Pancreas (tissue), 10 donors: ENCODE results near the gene EFCAB8. TPM values are rescaled to one million over a fixed set of nuclear protein-coding genes. Genes with fewer than 3 reads are reported as not detected.
"Not testable (repeated sequence)": the region's sequence is repeated elsewhere in the genome, so short reads cannot be mapped to it uniquely, and the experiment has no call there.

ENCODE experiments used
- ATAC-seq, 4 donors: fragments of 200-7000 bp; cut with Tn5 transposase; one replicate each; pipeline versions ENCODE4 v1.8.0 to v1.9.1; 2020; ENCODE audit warnings: mild to moderate bottlenecking in 4 of 4, moderate library complexity in 4 of 4
- DNase-seq, 6 donors: peaks; one replicate each; pipeline ENCODE4 v3.0.0-alpha.2; 2020
- FAIRE-seq: peaks from 2 replicates; lab custom pipeline; 2012; peaks lifted over from hg19 to GRCh38; lab: Jason Lieb, UNC
- H3K27ac ChIP-seq, 4 donors: fragments of 200-600 bp; sonication (generic); 1 replicate in 3 of 4; 2 replicates in 1 of 4; pipeline versions ENCODE4 v1.5.0 to v1.8.0; 2020
- H3K27me3 ChIP-seq, 4 donors: fragments of 200-600 bp; one replicate each; pipeline ENCODE4 v1.8.0; 2021
- H3K36me3 ChIP-seq, 3 donors: fragments of 200-600 bp; sonication (generic) in 1 of 3; one replicate each; pipeline versions ENCODE4 v1.5.0 to v1.8.0; 2020 to 2021
- H3K4me1 ChIP-seq, 3 donors: fragments of 200-600 bp; one replicate each; pipeline ENCODE4 v1.8.0; 2021
- H3K4me3 ChIP-seq, 4 donors: fragments of 200-600 bp; sonication (generic) in 2 of 4; one replicate each; pipeline versions ENCODE4 v1.5.0 to v1.8.0; 2020 to 2021
- H3K9me3 ChIP-seq, 4 donors: fragments of 200-600 bp; one replicate each; pipeline ENCODE4 v1.8.0; 2021
- CTCF ChIP-seq, 4 donors: fragments of 200-600 bp; sonication (generic) in 3 of 4; IDR thresholded peaks; one replicate each; pipeline versions ENCODE4 v1.5.0 to v1.8.0; 2021; ENCODE audit warnings: antibody characterized with exemption in 4 of 4
- WGBS, 2 donors: extraction: QIAGEN DNeasy Blood & Tissue Kit; methylation state at CpG; one replicate each; pipeline ENCODE4 v1.1.7; 2013; 5-methylcytosine and 5-hydroxymethylcytosine counted together
- intact Hi-C, 3 donors: fragments of 100-400 bp; cut with DNase I; formaldehyde crosslinking; loops; one replicate each; pipeline versions ENCODE4 v1.11.1 to v1.14.2; 2022
- polyA plus RNA-seq, 2 donors: library from polyadenylated mRNA; stranded (reverse); fragments of 200-250 nt; gene quantifications; one replicate each; pipeline ENCODE4 v1.2.3, GENCODE V29; 2013
- total RNA-seq, 6 donors: library from RNA; stranded (reverse); fragmentation: NEBNext Ultra II Directional in 4 of 6; extraction: Animal tissue kit (Norgen Biotek cat#: 25700) in 4 of 6; gene quantifications; one replicate each; pipeline versions ENCODE4 v1.2.1 to v1.2.4, GENCODE V29; 2021 to 2023
- donor health status: healthy with polysubstance abuse.
- donor health status: DM: no; HTN: no; CAD: no; lungs with moderate emphysema.
- donor health status: DM: no; HTN: no; CAD: no.
- donor health status: control.
- donor health status: control.
- donor health status: Bipolar disorder and iron deficiency.
- donor health status: DM: yes; HTN: yes; CAD: no.
- donor health status: DM: no; HTN: no; CAD: no.
- donor health status: DM: no; HTN: no; CAD: no.
- donor health status: DM: yes; HTN: yes; CAD: no.

EFCAB8 gene
- total and polyA plus RNA-seq, 8 donors: 0.12 to 0.35 (median 0.19) TPM; not detected in 1

- FAIRE-seq (no peak), ATAC-seq (no peak), DNase-seq (no peak)
- 58 to 59% methylated on average over 4 of the region's 4 CpGs for WGBS, 2 donors
- Histone ChIP-seq H3K27me3 (peaks cover 0 to 2% (median 0%) of the 10 kb centered on the region in 4 donors), H3K9me3 (no peaks in the 10 kb centered on the region), H3K36me3 (no peaks in the 10 kb centered on the region), H3K4me1 (no peaks in the 10 kb centered on the region), H3K27ac (no peak overlapping the region), H3K4me3 (no peak overlapping the region)
- TF ChIP-seq CTCF (IDR thresholded peaks at IDR 0.05): no peak
- intact Hi-C loops: no loop called here
These were observed 87.0 kb downstream of the EFCAB8 start for GRCh38 chr20:32945710-32946221.

DNA sequence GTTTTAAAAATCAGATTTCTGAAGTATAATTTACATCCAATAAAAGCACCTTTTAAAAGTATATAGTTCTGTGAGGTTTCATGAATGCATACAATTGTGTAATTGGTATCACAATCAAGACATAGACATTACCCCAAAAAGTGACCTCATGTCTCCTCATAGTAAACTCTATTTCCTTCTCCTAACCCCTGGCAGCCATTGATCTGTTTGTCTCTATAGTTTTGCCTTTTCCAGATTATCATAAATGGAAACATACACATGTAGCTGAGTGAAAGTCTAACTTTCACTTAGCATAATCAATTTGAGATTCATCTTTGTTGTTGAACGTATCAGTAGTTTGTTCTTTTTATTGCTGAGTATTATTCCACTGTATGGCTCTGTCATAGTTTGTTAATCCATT, 87.9 kb downstream of the EFCAB8 start:
- no peaks in the 10 kb centered on the region for H3K36me3 ChIP-seq

DNA sequence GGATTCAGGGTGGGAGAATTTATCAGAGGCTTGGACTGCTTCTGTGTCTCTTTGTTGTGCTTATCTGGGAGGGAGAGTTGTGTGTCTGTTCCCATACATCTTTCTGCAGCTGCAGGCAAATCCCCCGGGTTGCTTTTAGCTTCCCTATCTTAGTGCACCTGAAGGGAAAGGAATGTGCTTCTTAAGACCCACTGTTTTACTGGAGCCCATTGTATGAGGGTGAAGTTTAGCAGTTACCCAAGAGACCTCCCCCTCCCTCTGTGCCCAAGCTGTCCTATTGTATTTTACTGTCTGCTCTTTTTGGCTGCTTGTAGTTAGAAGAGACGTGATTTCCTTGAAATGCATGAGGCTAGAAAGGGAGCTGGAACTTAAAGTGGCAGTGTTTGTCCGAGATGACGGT, 91.8 kb downstream of the EFCAB8 start:
- H3K9me3 ChIP-seq, H3K4me3 ChIP-seq, intact Hi-C loops, H3K4me1 ChIP-seq, H3K36me3 ChIP-seq, H3K27ac ChIP-seq, H3K27me3 ChIP-seq, DNase-seq, ATAC-seq, FAIRE-seq: not testable (repeated sequence)
- WGBS, 2 donors: 4 to 7% methylated on average over 4 of the region's 4 CpGs

More for the DNA sequence above, 87.9 kb downstream of the EFCAB8 start:
- Histone ChIP-seq H3K27ac (no peak overlapping the region), H3K4me1 (no peaks in the 10 kb centered on the region), H3K4me3 (no peak overlapping the region), H3K27me3 (peaks cover 0 to 2% (median 0%) of the 10 kb centered on the region in 4 donors), H3K9me3 (no peaks in the 10 kb centered on the region)
- DNase-seq (no peak), ATAC-seq (no peak), FAIRE-seq (no peak)
- WGBS, 2 donors: 64 to 66% methylated on average over 1 of the region's 1 CpG
- TF ChIP-seq CTCF (IDR thresholded peaks at IDR 0.05): no peak
- intact Hi-C loops: no loop called here

- no peak for FAIRE-seq
- intact Hi-C loops: no loop called here
These were observed 98.7 kb downstream of the EFCAB8 start for GRCh38 chr20:32957459-32957858.

DNA sequence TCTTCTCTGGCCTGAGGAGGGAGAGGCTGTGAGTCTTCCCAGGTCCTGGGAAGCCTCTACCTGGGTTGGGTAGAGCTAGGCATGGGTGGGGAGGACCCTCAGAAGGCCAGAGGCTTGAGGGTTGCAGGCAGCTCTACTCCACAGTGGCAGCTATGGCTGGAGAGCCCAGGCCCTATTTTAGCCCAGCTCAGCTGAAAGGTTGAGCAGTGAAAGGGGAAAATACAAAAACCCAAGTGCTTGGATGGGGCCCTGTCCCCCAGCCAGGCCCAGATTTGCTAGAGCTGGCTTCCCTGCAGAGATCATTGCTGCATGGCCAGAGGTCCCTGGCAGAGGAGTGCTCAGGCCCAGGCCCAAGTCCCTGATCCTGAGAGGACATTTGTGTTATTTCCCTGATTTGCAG, 99.9 kb downstream of the EFCAB8 start:
- Histone ChIP-seq H3K27me3 (no peaks in the 10 kb centered on the region), H3K36me3 (no peaks in the 10 kb centered on the region), H3K4me3 (no peak overlapping the region), H3K27ac (no peak overlapping the region), H3K4me1 (no peaks in the 10 kb centered on the region), H3K9me3 (no peaks in the 10 kb centered on the region)
- intact Hi-C loops: no loop called here
- no peak for FAIRE-seq
- no peak for TF ChIP-seq CTCF (IDR thresholded peaks at IDR 0.05)
- no peak for DNase-seq
- no peak for ATAC-seq

More at GRCh38 chr20:32957459-32957858, 98.7 kb downstream of the EFCAB8 start:
- Histone ChIP-seq H3K36me3 (no peaks in the 10 kb centered on the region), H3K4me3 (no peak overlapping the region), H3K27me3 (no peaks in the 10 kb centered on the region), H3K27ac (no peak overlapping the region), H3K4me1 (no peaks in the 10 kb centered on the region), H3K9me3 (no peaks in the 10 kb centered on the region)
- WGBS, 2 donors: 65 to 68% methylated on average over 5 of the region's 5 CpGs
- ATAC-seq (no peak), DNase-seq (no peak)
- TF ChIP-seq CTCF (IDR thresholded peaks at IDR 0.05): no peak
